ENCODE measurements around the gene TUBD1. TPM values are rescaled to one million over a fixed set of nuclear protein-coding genes. Genes with fewer than 3 reads are reported as not detected.
"Not testable (repeated sequence)": the region's sequence is repeated elsewhere in the genome, so short reads cannot be mapped to it uniquely, and the experiment has no call there.

The TUBD1 gene
- total and polyA plus RNA-seq, 7 donors: 4.7 to 8.8 (median 6.5) TPM

DNA sequence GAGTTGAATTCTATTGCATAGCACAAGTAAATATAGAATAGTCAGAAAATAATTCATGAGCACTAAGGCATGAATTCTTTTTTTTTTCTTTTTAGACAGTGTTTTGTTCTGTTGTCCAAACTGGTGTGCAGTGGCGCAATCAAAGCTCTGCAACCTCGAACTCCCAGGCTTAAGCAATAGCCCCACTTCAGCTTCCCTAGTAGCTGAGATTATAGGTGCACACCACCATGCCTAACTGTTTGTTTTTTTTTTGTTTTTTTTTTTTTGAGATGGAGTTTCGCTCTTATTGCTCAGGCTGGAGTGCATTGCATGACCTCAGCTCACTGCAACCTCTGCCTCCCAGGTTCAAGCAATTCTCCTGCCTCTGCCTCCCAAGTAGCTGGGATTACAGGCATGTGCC is 16.6 kb downstream of the TUBD1 start:
- Histone ChIP-seq H3K27me3 (ENCODE audit: insufficient read depth in 3 of 3, low read length in 2 of 3) (no peaks in the 10 kb centered on the region), H3K9me3 (no peaks in the 10 kb centered on the region), H3K36me3 (ENCODE audit: insufficient read depth in 1 of 2, low read depth in 1 of 2) (peaks cover 0 to 94% of the 10 kb centered on the region in 2 donors), H3K27ac (no peak overlapping the region), H3K4me3 (no peak overlapping the region), H3K4me1 (no peaks in the 10 kb centered on the region)
- intact Hi-C loops (cut with DNase I): no loop called here
- TF ChIP-seq CTCF (IDR thresholded peaks at IDR 0.05): no peak
- WGBS, 3 donors: 97 to 100% (median 97%) methylated on average over 3 of the region's 3 CpGs
- ATAC-seq (no peak), DNase-seq (no peak)

DNA sequence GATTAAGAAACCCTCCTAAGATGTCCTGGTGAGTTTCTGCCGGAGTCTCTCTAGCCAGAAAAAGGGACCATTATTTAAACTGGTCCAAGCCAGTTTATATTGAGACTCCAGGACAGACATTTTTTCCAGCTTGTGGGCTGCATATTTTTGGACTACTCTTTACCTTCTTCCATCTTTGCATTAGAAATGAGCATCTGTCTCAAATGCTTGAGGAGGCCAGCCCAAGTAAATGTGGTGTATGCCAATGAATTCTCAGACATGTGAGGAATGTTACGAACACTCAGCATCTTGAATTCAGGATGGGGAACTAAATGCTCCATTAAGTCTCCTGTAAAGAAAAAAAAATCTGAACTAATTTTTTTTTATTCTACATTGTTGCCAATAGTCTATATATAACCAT is 18.4 kb downstream of the TUBD1 start:
- Histone ChIP-seq H3K9me3 (no peaks in the 10 kb centered on the region), H3K36me3 (ENCODE audit: insufficient read depth in 1 of 2, low read depth in 1 of 2) (peaks cover 0 to 86% of the 10 kb centered on the region in 2 donors), H3K27me3 (ENCODE audit: insufficient read depth in 3 of 3, low read length in 2 of 3) (no peaks in the 10 kb centered on the region), H3K4me1 (no peaks in the 10 kb centered on the region), H3K4me3 (no peak overlapping the region), H3K27ac (no peak overlapping the region)
- 93 to 95% (median 94%) methylated on average over 2 of the region's 2 CpGs for whole genome bisulfite sequencing, 3 donors
- no peak for TF ChIP-seq CTCF (IDR thresholded peaks at IDR 0.05)
- no peak for ATAC-seq
- intact Hi-C loops (cut with DNase I): no loop called here
- DNase-seq: no peak

DNA sequence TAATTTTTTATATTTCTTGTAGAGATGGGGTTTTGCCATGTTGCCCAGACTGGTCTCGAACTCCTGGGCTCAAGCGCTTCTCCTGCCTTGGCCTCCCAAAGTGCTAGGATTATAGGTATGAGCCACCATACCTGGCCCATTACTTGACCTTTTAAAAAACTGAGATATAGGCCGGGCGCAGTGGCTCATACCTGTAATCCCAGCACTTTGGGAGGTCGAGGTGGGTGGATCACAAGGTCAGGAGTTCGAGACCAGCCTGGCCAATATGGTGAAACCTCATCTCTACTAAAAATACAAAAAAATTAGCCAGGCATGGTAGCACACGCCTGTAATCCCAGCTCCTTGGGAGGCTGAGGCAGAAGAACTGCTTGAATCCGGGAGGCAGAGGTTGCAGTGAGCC is 19.3 kb downstream of the TUBD1 start:
- ATAC-seq; H3K4me3 ChIP-seq; H3K4me1 ChIP-seq; H3K27me3 ChIP-seq (ENCODE audit: insufficient read depth in 3 of 3, low read length in 2 of 3); H3K27ac ChIP-seq; intact Hi-C loops (cut with DNase I); DNase-seq; H3K9me3 ChIP-seq: not testable (repeated sequence)
- peaks cover 0 to 76% of the 10 kb centered on the region in 2 donors for H3K36me3 ChIP-seq (ENCODE audit: insufficient read depth in 1 of 2, low read depth in 1 of 2)
- 96 to 99% (median 97%) methylated on average over 7 to 8 of the region's 8 CpGs for WGBS, 3 donors

DNA sequence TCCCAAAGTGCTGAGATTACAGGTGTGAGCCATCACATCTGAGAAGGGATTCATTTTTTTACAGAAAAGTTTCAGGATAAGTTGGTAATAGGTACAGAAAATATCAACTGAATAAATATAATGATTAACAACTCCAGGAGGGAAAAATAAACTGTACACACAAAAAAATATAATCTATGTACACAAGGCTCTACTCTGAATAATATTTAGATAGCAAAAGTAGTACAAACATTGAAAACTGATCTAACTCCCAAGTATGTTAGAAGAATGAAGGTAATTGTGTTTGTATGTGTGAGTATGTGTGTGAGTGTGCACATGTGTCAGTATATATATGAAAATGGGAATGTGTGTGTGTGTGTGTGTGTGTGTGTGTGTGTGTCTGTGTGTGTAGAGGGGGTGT is 20.4 kb downstream of the TUBD1 start:
- Histone ChIP-seq H3K27ac (no peak overlapping the region), H3K27me3 (ENCODE audit: insufficient read depth in 3 of 3, low read length in 2 of 3) (no peaks in the 10 kb centered on the region), H3K36me3 (ENCODE audit: insufficient read depth in 1 of 2, low read depth in 1 of 2) (peaks cover 0 to 66% of the 10 kb centered on the region in 2 donors), H3K4me3 (no peak overlapping the region), H3K9me3 (no peaks in the 10 kb centered on the region), H3K4me1 (no peaks in the 10 kb centered on the region)
- intact Hi-C loops (cut with DNase I): no loop called here
- ATAC-seq: no peak
- DNase-seq: no peak
- TF ChIP-seq CTCF (IDR thresholded peaks at IDR 0.05): no peak

DNA sequence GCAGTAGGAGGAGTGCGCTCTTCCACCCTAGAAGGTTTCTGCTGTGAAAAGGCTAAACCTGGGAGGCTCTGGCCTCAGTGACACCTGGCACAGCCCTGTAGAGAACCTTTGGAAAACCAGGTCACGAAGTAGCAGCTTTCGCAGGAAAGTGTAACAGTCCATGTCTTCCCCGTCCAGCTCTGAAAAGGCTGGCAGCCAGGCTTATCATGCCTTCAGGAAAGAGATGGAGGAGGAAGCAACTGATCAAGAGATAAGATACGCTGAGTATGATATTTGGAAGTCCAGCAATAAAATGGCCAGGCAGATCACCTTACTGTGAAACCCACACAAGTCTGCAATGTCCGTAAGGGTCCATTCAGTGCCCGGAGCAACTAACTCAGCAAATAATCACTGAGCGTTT is 22.3 kb downstream of the TUBD1 start:
- WGBS, 3 donors: 74 to 94% (median 86%) methylated on average over 8 of the region's 8 CpGs
- H3K9me3 ChIP-seq: no peaks in the 10 kb centered on the region
- no peak overlapping the region for H3K4me3 ChIP-seq
- intact Hi-C loops (cut with DNase I): no loop called here
- H3K27ac ChIP-seq: no peak overlapping the region
- H3K36me3 ChIP-seq (ENCODE audit: insufficient read depth in 1 of 2, low read depth in 1 of 2): peaks cover 0 to 47% of the 10 kb centered on the region in 2 donors
- ATAC-seq: no peak
- no peaks in the 10 kb centered on the region for H3K4me1 ChIP-seq
- no peak for TF ChIP-seq CTCF (IDR thresholded peaks at IDR 0.05)
- no peak for DNase-seq
- no peaks in the 10 kb centered on the region for H3K27me3 ChIP-seq (ENCODE audit: insufficient read depth in 3 of 3, low read length in 2 of 3)
